Measurements from ENCODE around the gene TSHZ1. TPM values are rescaled to one million over a fixed set of nuclear protein-coding genes. Genes with fewer than 3 reads are reported as not detected.

TSHZ1 gene
- total RNA-seq, 2 experiments from 2014 or later, result 18.2 to 19.0 TPM

DNA sequence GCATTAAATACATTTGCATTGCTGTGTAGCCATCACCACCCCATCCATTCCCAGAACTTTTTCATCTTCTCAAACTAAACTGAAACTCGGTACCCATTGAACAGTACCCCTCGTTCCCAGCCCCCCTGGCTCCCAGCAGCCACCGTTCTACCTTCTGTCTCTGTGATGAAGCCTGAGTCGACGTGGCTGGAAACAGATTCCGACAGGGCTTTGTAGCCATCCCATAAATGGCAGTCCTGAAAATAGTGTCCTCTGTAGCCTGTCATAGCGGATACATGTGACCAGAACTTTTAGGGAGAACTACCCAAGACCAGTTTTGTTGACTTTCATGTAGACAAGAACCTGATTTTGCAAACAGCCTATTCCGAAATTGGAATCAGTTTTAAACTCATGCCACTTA is 59.1 kb downstream of the TSHZ1 start:
- no peaks in the 10 kb centered on the region for H3K36me3 Mint-ChIP-seq (ENCODE audit: low read depth)
- POLR2A ChIA-PET, result no interaction called here
- peaks cover 6% of the 10 kb centered on the region for H3K4me1 Mint-ChIP-seq
- no peak for DNase-seq
- H3K27ac Mint-ChIP-seq, result no peak overlapping the region
- H3K9me3 Mint-ChIP-seq, result no peaks in the 10 kb centered on the region
- CTCF ChIA-PET, result no interaction called here
- H3K27me3 Mint-ChIP-seq, result no peaks in the 10 kb centered on the region
- H3K4me3 Mint-ChIP-seq, result no peak overlapping the region

- CTCF ChIA-PET, result no interaction called here
- Mint-ChIP-seq H3K36me3 (ENCODE audit: low read depth) (no peaks in the 10 kb centered on the region), H3K4me3 (no peak overlapping the region), H3K4me1 (peaks cover 9% of the 10 kb centered on the region), H3K27ac (no peak overlapping the region), H3K27me3 (no peaks in the 10 kb centered on the region), H3K9me3 (no peaks in the 10 kb centered on the region)
- no peak for DNase-seq
- POLR2A ChIA-PET, result no interaction called here
Observed at GRCh38 chr18:75271952-75272351, 61.4 kb downstream of the TSHZ1 start.

GRCh38 chr18:75273817-75274216 is 63.2 kb downstream of the TSHZ1 start:
- Mint-ChIP-seq H3K36me3 (ENCODE audit: low read depth) (no peaks in the 10 kb centered on the region), H3K27ac (no peak overlapping the region), H3K4me3 (no peak overlapping the region), H3K27me3 (no peaks in the 10 kb centered on the region), H3K9me3 (no peaks in the 10 kb centered on the region), H3K4me1 (peaks cover 7% of the 10 kb centered on the region)
- POLR2A ChIA-PET, result no interaction called here
- CTCF ChIA-PET, result interaction anchor here (0.9 kb wide), 1 partner anchor 15 kb away, joined by 3 read pairs; no protein-coding TSS in a partner anchor
- no peak for DNase-seq

DNA sequence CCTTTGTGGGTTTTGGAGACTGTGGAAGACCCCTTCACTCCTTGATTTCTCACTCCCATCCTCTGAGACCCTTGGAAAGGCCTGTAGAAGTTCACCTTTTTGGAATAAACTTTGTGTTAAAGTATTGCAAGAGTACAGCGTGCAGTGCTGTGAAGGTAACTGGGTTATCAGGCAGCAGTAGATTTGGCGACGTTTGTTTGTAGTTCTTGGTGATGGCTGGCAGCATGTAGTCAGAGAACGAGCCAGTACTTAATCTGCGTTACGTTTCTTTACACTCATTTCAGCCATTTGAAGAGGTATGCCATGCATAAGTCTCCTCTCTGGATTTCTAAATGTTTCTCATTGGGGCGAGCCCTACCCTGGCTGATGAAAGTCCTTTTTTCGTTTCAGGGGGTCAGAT is 64.6 kb downstream of the TSHZ1 start:
- Mint-ChIP-seq H3K36me3 (ENCODE audit: low read depth) (no peaks in the 10 kb centered on the region), H3K9me3 (no peaks in the 10 kb centered on the region), H3K27ac (no peak overlapping the region), H3K27me3 (no peaks in the 10 kb centered on the region), H3K4me1 (peaks cover 7% of the 10 kb centered on the region), H3K4me3 (no peak overlapping the region)
- CTCF ChIA-PET, result no interaction called here
- POLR2A ChIA-PET, result no interaction called here
- no peak for DNase-seq

GRCh38 chr18:75276818-75277609 is 66.4 kb downstream of the TSHZ1 start:
- ChIA-PET POLR2A (no interaction called here), CTCF (no interaction called here)
- Mint-ChIP-seq H3K36me3 (ENCODE audit: low read depth) (no peaks in the 10 kb centered on the region), H3K27ac (no peak overlapping the region), H3K27me3 (no peaks in the 10 kb centered on the region), H3K4me3 (no peak overlapping the region), H3K9me3 (no peaks in the 10 kb centered on the region), H3K4me1 (peaks cover 7% of the 10 kb centered on the region)
- DNase-seq, result no peak

- DNase-seq, result no peak
- Mint-ChIP-seq H3K27me3 (no peaks in the 10 kb centered on the region), H3K36me3 (ENCODE audit: low read depth) (no peaks in the 10 kb centered on the region), H3K9me3 (no peaks in the 10 kb centered on the region), H3K4me3 (no peak overlapping the region), H3K4me1 (peaks cover 7% of the 10 kb centered on the region), H3K27ac (no peak overlapping the region)
- ChIA-PET CTCF (no interaction called here), POLR2A (no interaction called here)
Observed at GRCh38 chr18:75277610-75277928, 67.0 kb downstream of the TSHZ1 start.

GRCh38 chr18:75279381-75279780 is 68.8 kb downstream of the TSHZ1 start:
- POLR2A ChIA-PET, result no interaction called here
- no peak overlapping the region for H3K27ac Mint-ChIP-seq
- H3K27me3 Mint-ChIP-seq, result no peaks in the 10 kb centered on the region
- no peak overlapping the region for H3K4me3 Mint-ChIP-seq
- peaks cover 7% of the 10 kb centered on the region for H3K4me1 Mint-ChIP-seq
- no peak for DNase-seq
- no peaks in the 10 kb centered on the region for H3K9me3 Mint-ChIP-seq
- CTCF ChIA-PET, result no interaction called here
- H3K36me3 Mint-ChIP-seq (ENCODE audit: low read depth), result no peaks in the 10 kb centered on the region

GRCh38 chr18:75280427-75281280 is 70.1 kb downstream of the TSHZ1 start:
- H3K27me3 Mint-ChIP-seq, result no peaks in the 10 kb centered on the region
- no peaks in the 10 kb centered on the region for H3K9me3 Mint-ChIP-seq
- no peak overlapping the region for H3K27ac Mint-ChIP-seq
- no peak overlapping the region for H3K4me3 Mint-ChIP-seq
- H3K36me3 Mint-ChIP-seq (ENCODE audit: low read depth), result peaks cover 7% of the 10 kb centered on the region
- H3K4me1 Mint-ChIP-seq, result peaks cover 7% of the 10 kb centered on the region
- CTCF ChIA-PET, result no interaction called here
- no peak for DNase-seq
- POLR2A ChIA-PET, result interaction anchor here (0.6 kb wide), 1 partner anchor 70 kb away, joined by 3 read pairs; the partner anchor contains the start of gene TSHZ1

DNA sequence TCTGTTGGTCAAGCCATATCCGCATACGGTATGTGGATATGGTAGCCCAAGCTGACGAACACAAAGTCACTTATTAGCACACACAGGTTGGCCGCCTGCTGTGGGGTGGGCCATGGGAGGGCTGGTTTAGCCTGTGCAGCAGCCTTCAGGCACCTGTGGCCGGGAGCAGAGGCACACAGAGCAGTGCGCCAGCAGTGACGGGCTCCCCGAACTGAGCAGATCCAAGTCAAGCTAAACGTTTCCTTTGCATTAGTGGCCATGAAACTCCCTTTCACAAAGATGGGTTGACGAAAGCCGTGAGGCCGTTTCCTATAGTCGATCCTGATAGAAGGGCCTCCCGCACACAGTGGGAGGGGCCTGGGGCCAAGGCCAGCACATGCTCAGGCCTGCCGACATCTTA is 72.1 kb downstream of the TSHZ1 start:
- Mint-ChIP-seq H3K36me3 (ENCODE audit: low read depth) (peaks cover 15% of the 10 kb centered on the region), H3K27ac (no peak overlapping the region), H3K9me3 (no peaks in the 10 kb centered on the region), H3K27me3 (no peaks in the 10 kb centered on the region), H3K4me3 (no peak overlapping the region), H3K4me1 (no peaks in the 10 kb centered on the region)
- POLR2A ChIA-PET, result no interaction called here
- CTCF ChIA-PET, result no interaction called here
- no peak for DNase-seq

DNA sequence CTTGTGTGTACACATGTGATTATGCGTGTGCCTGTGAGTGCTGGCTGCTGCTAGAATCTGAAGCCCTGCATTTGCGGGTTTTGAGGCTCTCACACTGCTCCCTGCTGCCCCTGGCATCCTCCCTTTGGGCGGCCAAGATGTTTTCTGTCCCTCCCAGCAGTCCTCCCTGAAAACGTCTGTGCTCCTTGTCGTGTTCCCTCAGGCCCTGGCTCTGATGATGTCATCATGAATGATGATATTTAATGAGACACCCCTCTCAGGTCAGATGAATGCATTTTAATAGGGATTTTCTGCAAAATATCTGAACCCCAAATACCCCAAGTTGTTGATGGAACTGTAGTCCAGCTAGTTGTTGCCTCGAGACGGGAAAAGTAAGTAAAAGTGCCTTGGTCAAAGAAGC is 73.1 kb downstream of the TSHZ1 start:
- Mint-ChIP-seq H3K4me3 (no peak overlapping the region), H3K27me3 (no peaks in the 10 kb centered on the region), H3K36me3 (ENCODE audit: low read depth) (peaks cover 15% of the 10 kb centered on the region), H3K9me3 (no peaks in the 10 kb centered on the region), H3K27ac (no peak overlapping the region), H3K4me1 (no peaks in the 10 kb centered on the region)
- ChIA-PET POLR2A (no interaction called here), CTCF (no interaction called here)
- no peak for DNase-seq

DNA sequence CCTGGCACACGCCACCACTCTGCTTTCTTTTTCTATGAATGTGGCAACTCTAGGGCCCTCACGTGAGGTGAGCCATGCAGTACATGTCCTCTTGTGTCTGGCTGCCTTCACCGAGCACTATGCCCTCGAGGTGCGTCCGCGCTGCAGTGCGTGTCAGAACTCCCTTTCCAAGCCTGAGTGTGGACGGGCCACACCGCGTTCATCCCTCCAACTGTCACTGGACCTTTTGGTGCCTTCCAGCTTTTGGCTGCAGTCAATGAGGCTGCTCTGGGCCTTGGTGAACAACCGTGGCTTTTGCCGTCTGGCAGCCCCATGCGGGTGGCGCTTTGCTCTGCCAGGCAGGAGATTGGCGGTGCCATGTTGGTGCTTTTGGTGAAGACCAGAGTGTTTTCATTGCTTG is 74.0 kb downstream of the TSHZ1 start:
- H3K9me3 Mint-ChIP-seq, result no peaks in the 10 kb centered on the region
- no peaks in the 10 kb centered on the region for H3K27me3 Mint-ChIP-seq
- POLR2A ChIA-PET, result no interaction called here
- no peak overlapping the region for H3K4me3 Mint-ChIP-seq
- no peaks in the 10 kb centered on the region for H3K4me1 Mint-ChIP-seq
- H3K36me3 Mint-ChIP-seq (ENCODE audit: low read depth), result peaks cover 15% of the 10 kb centered on the region
- CTCF ChIA-PET, result no interaction called here
- DNase-seq, result no peak
- H3K27ac Mint-ChIP-seq, result no peak overlapping the region

DNA sequence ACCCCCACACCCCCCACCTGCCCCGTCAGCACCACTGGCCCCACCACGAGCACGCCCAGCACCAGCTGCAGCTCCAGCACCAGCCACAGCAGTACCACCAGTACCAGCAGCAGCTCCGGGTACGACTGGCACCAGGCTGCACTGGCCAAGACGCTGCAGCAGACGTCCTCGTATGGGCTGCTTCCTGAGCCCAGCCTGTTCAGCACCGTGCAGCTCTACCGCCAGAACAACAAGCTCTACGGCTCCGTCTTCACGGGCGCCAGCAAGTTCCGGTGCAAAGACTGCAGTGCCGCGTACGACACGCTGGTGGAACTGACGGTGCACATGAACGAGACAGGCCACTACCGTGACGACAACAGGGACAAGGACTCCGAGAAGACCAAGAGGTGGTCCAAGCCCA is 75.3 kb downstream of the TSHZ1 start:
- ChIA-PET POLR2A (no interaction called here), CTCF (no interaction called here)
- H3K27ac Mint-ChIP-seq, result no peak overlapping the region
- no peaks in the 10 kb centered on the region for H3K27me3 Mint-ChIP-seq
- no peaks in the 10 kb centered on the region for H3K9me3 Mint-ChIP-seq
- peaks cover 15% of the 10 kb centered on the region for H3K36me3 Mint-ChIP-seq (ENCODE audit: low read depth)
- no peak for DNase-seq
- H3K4me1 Mint-ChIP-seq, result no peaks in the 10 kb centered on the region
- no peak overlapping the region for H3K4me3 Mint-ChIP-seq

DNA sequence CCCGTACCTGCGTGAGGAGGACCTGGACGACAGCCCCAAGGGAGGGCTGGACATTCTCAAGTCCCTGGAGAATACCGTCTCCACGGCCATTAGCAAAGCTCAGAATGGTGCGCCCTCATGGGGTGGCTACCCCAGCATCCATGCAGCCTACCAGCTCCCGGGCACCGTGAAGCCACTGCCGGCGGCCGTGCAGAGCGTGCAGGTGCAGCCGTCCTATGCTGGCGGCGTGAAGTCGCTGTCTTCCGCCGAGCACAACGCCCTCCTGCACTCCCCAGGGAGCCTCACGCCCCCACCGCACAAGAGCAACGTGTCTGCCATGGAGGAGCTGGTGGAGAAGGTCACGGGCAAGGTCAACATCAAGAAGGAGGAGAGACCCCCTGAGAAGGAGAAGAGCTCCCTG is 76.4 kb downstream of the TSHZ1 start:
- CTCF ChIA-PET, result no interaction called here
- DNase-seq, result no peak
- H3K27me3 Mint-ChIP-seq, result no peaks in the 10 kb centered on the region
- H3K4me1 Mint-ChIP-seq, result no peaks in the 10 kb centered on the region
- peaks cover 15% of the 10 kb centered on the region for H3K36me3 Mint-ChIP-seq (ENCODE audit: low read depth)
- POLR2A ChIA-PET, result no interaction called here
- no peak overlapping the region for H3K27ac Mint-ChIP-seq
- H3K4me3 Mint-ChIP-seq, result no peak overlapping the region
- no peaks in the 10 kb centered on the region for H3K9me3 Mint-ChIP-seq

DNA sequence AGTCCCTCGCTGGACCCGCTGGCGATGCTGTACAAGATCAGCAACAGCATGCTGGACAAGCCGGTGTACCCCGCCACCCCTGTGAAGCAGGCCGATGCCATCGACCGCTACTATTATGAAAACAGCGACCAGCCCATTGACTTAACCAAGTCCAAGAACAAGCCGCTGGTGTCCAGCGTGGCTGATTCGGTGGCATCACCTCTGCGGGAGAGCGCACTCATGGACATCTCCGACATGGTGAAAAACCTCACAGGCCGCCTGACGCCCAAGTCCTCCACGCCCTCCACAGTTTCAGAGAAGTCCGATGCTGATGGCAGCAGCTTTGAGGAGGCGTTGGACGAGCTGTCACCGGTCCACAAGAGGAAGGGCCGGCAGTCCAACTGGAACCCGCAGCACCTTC is 77.1 kb downstream of the TSHZ1 start:
- Mint-ChIP-seq H3K36me3 (ENCODE audit: low read depth) (peaks cover 15% of the 10 kb centered on the region), H3K27me3 (no peaks in the 10 kb centered on the region), H3K4me3 (no peak overlapping the region), H3K9me3 (no peaks in the 10 kb centered on the region), H3K27ac (no peak overlapping the region), H3K4me1 (no peaks in the 10 kb centered on the region)
- CTCF ChIA-PET, result no interaction called here
- POLR2A ChIA-PET, result no interaction called here
- DNase-seq, result no peak
